GOT3 (cell line): ENCODE results near the gene CTBP1.

Source experiments
- DNase-seq: peaks from one replicate; lab custom pipeline; 2025; ENCODE audit warnings: mixed read lengths; lab: John Stamatoyannopoulos, UW

The CTBP1 gene

GRCh38 chr4:1283711-1284110, 34.8 kb upstream of the CTBP1 start:
- no peak for DNase-seq

GRCh38 chr4:1279253-1279652, 30.3 kb upstream of the CTBP1 start:
- DNase-seq, result no peak

DNA sequence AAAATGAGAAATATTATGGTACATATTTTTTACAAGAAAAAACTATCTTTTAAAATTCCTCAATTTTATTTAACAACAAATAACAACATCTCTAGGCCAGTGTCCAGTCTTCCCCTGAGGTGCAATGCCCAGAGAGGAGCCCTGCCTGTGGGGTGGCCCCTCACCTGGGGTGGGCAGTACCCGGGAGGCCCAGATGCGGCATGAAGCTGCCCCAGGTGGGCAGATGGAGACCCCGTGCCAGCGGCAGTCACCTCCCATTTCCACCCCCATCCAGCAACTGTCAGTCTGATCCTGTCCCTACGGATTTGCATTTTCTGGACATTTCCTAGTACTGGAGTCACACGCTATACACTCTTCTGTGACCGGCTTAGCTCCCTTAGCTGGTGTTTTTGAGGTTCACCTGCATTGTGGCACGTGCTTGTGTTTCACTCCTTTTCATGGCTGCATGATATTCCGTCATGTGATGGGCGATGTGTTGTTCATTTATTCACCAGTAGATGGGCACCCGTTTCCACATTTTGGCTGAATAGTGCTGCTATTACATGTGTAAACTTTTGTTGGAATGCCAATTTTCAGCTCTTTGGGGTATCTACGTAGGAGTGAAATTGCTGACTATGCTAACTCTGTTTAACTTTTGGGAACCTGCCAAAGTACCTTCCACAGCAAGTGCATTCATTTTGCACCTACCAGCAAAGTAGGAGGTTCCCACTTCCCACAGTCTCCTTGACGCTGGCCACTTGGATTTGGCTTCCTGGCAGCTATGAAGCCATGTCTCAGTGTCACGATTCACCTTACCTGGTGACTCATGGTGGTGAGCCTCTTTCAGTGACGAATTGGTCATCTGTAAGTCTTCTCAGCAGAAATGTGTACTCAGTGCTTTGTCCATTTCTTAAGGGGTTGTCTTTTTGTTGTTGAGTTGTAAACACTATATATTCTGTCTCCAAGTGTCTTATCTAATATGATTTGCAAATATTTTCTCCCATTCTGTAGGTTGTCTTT, 29.0 kb upstream of the CTBP1 start:
- no peak for DNase-seq

GRCh38 chr4:1276984-1277383, 28.1 kb upstream of the CTBP1 start:
- no peak for DNase-seq

GRCh38 chr4:1274871-1275270, 25.9 kb upstream of the CTBP1 start:
- no peak for DNase-seq

DNA sequence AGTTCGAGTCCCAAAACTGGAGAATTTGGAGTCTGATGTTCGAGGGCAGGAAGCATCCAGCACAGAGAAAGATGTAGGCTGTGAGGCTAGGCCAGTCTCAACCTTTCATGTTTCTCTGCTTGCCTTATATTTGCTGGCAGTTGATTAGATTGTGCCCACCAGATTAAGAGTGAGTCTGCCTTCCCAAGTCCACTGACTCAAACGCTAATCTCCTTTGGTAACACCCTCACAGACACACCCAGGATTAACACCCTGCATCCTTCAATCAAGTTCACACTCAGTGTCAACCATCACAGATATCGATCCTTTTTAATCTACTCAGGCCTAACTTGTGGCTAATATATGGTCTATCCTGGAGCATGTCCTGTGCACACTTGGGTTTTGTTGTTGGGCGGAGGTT, 22.8 kb upstream of the CTBP1 start:
- no peak for DNase-seq

DNA sequence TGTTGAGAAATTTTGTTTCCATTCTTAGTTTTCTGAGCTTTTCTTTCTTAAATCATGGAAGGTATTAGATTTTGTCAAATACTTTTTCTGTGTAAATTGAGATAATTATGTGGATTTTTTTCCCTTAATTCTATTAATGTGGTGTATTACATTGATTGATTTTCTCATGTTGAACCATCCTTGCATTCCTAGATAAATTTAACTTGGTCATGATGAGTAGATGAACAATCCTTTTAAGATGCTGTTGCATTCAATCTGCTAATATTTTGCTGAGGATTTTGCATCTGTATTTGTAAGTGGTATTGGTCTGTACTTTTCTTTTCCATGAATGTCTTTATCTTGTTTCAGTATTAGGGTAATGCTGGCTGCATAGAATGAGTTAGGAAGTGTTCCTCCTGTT, 20.3 kb upstream of the CTBP1 start:
- no peak for DNase-seq

DNA sequence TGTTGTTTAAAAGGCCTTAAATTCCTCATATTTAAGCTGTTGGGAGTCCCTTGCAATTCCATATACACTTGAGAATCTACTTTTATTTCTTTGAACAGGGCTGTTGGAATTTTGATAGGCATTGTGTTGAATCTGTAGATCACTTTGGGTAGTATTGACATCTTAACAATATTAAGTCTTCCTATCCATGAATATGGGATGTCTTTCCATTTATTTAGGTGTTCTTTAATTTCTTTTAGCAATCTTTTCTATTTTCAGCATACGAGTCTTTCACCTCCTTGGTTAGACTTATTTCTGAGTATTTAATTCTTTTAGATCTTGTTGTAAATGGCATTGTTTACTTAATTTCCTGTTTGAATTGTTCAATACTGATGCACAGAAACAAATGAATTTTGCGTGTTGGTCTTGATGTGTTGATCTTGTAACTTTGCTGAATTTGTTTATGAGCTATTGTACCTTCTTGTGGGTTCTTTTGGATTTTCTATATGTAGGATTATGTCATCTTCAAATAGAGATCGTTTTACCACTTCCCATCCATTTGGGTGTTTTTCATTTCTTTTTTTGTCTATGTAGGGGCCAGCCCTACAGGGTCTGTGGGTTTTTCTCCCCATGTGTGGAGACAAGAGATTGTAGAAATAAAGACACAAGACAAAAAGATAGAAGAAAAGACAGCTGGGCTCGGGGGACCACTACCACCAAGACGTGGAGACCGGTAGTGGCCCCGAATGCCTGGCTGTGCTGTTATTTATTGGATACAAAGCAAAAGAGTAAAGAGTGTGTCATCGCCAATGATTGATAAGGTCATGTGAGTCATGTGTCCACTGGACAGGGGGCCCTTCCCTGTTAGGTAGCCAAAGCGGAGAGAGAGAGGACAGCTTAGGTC, 18.2 kb upstream of the CTBP1 start:
- no peak for DNase-seq

DNA sequence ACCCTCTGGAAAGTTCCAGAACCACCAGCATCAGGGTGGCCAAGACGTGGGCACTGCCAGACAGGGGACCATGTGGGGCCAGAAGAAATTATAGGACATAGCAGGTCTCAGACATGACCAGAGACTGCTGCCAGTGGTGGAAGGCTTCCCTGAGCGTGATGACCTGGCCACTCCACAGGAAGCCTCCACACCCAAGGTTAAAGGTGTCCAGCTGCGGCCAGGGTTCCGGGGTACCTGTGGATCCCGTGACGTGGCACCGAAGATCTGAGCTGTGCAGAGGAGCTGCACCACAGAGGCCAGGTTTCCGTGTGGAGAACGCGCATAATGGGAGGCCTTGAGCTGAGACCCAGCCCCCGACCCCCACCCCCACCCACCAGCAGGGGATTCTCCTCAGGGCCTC, 16.4 kb upstream of the CTBP1 start:
- no peak for DNase-seq

GRCh38 chr4:1264942-1265341, 16.0 kb upstream of the CTBP1 start:
- DNase-seq, result no peak

DNA sequence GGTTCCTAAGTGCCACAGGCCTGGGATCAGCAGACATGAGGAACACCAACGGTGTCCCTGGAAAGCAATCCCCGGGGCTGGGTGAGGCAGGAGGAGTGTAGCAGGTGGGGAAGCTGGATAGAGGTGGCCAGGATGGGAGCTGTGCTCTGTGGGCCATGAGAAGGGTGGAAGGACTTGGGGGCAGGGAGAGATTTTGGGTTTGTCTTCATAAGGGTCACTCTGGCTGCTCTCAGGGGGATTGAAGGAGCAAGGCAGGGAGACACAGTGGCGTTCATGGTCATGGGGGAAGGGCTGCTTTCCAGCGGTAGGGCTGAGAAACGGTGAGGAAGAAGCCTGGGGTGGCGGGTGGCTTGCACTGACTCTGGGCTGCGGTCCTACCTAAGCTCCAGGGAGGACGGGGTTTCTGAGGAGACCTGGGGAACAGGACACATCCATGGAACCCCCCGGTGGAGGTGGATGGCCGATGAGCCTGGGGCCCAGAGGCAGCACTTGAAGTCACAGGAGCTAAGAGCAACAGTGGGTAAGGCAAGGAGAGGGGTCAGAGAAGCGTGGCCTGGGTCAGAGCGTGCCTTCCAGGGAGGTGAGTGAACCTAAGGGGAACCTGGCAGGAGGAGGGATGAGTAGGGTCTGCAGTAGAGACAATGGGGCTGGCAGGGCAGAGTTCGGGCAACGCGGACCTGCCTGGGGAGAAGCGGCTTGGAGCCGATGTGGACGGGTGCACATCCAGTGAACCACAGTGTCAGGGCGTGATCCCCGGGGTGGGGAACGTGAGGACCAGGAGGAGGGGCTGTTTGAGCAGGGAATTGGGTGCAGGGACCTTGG, 12.4 kb upstream of the CTBP1 start:
- DNase-seq, result no peak

DNA sequence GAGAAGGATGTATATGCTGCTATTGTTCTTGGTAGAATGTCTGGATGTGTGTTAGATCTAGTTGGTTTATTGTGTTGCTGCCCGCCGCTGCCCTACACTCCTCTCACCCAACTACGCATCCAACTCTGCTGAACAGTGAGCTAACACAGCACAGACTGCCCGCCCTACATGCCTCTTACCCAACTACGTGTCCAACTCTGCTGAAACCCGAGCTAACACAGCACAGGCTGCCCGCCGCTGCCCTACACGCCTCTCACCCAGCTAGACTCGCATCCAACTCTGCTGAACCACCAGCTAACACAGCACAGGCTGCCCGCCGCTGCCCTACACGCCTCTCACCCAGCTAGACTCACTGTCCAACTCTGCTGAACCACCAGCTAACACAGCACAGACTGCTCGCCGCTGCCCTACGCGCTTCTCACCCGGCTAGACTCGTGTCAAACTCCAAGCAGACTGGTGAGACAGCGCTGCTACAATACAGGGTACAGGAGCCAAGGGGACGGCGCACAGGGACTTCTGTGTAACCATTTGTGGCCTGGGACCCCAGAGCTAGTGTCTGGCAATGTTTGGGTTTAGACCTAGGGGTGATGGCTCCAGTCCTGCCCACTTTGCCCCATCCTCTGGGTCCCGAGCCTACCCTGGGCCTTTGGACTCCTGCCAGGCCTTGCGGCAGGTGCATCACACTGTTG, 11.6 kb upstream of the CTBP1 start:
- DNase-seq, result no peak

DNA sequence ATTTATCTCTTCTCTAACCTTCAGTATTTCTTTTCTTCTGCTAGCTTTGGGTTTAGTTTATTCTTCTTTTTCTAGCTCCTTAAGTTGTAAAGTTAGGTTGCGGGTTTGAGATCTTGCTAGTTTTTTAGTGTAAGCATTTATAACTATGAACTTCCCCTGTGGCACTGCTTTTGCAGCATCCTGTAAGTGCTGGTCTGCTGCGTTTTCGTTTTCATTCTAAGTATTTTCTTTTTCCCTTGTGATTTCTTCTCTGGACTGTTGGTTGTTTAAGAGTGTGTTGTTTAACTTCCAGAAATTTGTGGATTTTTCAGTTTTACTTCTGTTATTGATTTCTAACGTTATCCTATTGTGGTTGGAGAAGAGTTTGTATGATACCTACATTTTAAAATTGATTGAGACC, 11.0 kb upstream of the CTBP1 start:
- DNase-seq, result no peak

- DNase-seq, result no peak
Observed at GRCh38 chr4:1258457-1258856, 9.5 kb upstream of the CTBP1 start.

- no peak for DNase-seq
Observed at GRCh38 chr4:1255699-1256098, 6.8 kb upstream of the CTBP1 start.

DNA sequence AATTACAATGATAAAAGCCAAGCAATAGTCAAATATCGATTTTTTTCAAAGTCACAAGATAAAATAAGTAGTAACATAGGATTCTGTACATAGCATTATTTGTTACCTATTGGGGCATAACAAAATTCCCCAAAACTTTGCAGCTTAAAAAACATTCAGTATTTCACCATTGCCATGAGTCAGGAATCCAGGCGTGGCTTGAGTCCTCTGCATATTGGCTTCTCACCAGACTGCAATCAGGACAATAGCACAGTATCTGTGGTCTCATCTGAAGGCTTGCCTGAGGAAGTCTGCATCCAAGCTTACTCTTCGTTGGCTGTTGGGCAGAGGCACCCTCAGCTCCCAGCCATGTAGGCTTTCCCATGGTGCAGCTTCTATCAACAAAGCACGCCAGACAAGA, 6.2 kb upstream of the CTBP1 start:
- DNase-seq, result no peak

DNA sequence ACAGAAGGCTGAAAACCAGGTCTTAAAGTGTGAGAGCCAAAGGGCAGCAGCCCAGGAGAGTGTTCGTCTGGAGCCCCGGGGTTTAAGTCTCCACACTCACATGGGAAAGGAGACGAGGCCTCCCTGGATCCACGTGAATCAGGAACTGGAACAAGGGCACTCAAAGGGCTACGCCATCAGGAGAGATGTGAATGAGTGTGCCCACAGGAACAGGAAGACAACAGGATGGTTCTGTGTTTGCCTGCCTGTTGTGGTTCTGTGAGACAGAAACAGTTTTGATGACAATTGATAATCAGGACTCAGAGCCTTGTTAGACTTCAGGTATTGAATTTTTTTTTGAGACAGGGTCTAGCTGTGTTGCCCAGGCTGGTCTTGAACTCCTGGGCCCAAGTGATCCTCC, 4.9 kb upstream of the CTBP1 start:
- DNase-seq, result no peak

DNA sequence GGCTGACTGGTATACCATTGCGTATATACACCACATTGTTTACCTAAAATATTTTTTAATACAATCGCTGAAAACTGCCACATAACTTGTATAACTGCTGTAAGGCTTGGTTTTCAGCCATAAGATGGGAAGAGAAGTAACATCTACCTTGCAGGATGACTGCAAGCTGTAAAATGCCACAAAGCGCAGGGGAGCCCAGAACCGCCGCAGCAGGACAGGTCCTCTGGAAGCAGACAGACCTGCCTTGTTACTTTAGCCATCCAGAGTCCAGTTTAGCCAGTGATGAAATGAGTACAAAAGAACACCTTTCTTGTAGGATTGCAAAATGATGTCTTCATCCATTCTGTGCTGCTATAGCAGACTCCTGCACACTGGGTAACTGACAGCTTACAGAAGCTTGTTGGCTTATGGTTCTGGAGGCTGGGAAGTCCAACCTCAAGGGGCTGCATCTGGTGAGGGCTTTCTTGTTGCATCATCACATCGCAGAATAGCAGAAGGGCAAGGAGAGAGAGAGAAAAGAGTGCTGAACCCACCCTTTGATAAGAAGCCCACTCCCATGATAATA, 4.1 kb upstream of the CTBP1 start:
- no peak for DNase-seq

DNA sequence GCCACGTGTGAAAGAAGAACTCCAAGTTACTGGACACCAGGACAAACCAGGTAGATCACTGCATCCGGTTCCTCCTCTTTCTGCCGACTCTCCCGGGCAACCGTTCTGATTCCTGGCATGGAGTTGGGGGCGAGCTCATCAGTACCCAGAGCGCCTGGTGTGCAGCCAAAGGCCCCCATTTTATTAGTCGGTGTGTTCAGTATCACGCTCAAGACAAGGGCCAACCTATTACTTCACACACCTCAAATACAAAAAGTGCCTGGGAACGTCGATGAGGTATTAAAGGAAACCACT, 2.8 kb upstream of the CTBP1 start:
- DNase-seq, result no peak

DNA sequence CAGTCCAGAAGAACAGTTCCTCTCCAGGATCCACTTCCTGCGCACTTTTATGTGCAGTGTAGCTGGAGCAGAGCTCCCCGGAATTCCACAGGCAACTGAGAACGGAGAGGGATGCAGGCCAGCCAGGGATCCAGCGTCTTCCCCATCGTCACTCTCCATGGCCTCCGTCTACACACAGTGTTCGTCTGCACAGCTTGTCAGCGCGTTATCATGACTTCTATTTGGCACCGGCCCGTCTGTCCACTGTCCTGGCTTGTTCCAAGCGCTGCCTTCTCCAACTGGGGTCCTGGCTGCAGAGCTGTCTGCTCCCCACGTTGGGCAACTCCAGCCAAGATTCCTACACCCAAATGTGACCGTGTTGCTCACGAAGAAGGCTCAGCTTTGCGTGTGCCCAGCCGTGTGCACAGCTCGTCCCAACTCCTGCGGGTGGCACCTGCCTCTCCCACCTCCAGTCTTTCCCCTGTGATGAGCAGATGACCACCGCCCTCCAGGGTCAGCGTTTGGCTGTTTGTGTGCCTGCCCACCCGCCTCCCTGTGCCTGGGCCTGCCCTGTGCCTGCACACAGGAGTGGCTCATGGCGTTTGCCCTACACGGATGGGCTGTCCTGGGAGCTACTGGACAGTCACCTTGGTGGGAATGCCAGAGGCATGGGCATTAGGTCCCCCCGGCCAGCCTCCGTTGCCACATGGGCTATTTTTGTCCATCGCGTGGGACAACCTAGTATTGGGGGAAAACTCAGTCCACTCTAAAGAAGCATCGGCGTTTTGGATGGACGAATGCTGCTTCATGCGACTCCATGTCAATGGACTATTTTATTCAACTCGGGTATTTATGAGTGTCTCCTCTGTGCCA, 2.2 kb upstream of the CTBP1 start:
- DNase-seq, result no peak

DNA sequence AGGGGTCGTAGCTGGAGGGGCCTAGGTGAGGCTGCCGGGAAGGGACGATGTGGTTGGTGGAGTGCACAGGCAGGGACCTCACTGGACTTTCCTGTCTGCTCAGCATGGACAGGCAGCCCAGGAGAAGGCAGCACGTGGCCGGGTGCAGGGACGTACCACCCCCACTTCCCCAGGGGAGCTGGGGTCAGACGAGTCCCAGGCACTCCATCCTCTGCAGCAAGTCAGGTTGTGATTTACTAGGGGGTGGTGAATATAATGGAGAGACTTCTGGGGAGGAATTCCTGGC, 1.5 kb upstream of the CTBP1 start:
- no peak for DNase-seq
